GM12878 (cell line): ENCODE results near the gene KIF5A. TPM values are rescaled to one million over a fixed set of nuclear protein-coding genes. Genes with fewer than 3 reads are reported as not detected.

Source experiments
- ATAC-seq: fragments of 200-7000 bp; cut with Tn5 transposase; 3 replicates; pipeline ENCODE4 v1.9.1; 2020; ENCODE audit warnings: mild to moderate bottlenecking, moderate library complexity
- BruUV-seq: library from RNA; stranded (reverse); fragments of 400-500 nt; replicated peaks from 2 replicates; lab custom pipeline; 2021; lab: Mats Ljungman, UMichigan
- CTCF ChIA-PET: fragments of 300-600 bp; sonication (Branson Sonifier 250); formaldehyde crosslinking; extraction: SDS; loops from one replicate; lab custom pipeline; 2021; ENCODE audit warnings: inconsistent platforms; lab: Yijun Ruan, JAX
- POLR2A ChIA-PET: fragments of 350-600 bp; formaldehyde crosslinking; extraction: SDS; loops from one replicate; lab custom pipeline; 2021; ENCODE audit warnings: inconsistent platforms; lab: Charles Lee
- RAD21 ChIA-PET: fragments of 300-600 bp; sonication (Branson Sonifier 250); formaldehyde crosslinking; loops from one replicate; lab custom pipeline; 2023; ENCODE audit warnings: antibody characterized with exemption; ENCODE audit not compliant: unreplicated experiment; lab: Charles Lee
- SMC1A ChIA-PET: fragments of 300-600 bp; sonication (Branson Sonifier 250); formaldehyde crosslinking; loops from one replicate; lab custom pipeline; 2023; ENCODE audit not compliant: unreplicated experiment, uncharacterized antibody; lab: Charles Lee
- DNase-seq: peaks from one replicate; pipeline ENCODE4 v3.0.0-alpha.2; 2011; ENCODE audit warnings: low read depth, low spot score
- FAIRE-seq: peaks from 3 replicates; lab custom pipeline; 2011; peaks lifted over from hg19 to GRCh38; lab: Jason Lieb, UNC
- H2AFZ ChIP-seq: 2 replicates; pipeline ENCODE4 v1.6.0; 2011; ENCODE audit warnings: low read depth, low read length, control low read depth; ENCODE audit not compliant: control insufficient read depth
- H3K27ac ChIP-seq: 2 replicates; pipeline ENCODE4 v1.5.1; 2011; ENCODE audit warnings: control low read depth; ENCODE audit not compliant: control insufficient read depth, insufficient read depth
- H3K27me3 ChIP-seq, 2 experiments: replicated peaks in 1 of 2; 2 replicates each; pipeline versions ENCODE4 v1.6.0 to v1.6.1; 2011; ENCODE audit warnings: low read length in 1 of 2; ENCODE audit not compliant: control insufficient read depth in 2 of 2, insufficient read depth in 2 of 2
- H3K36me3 ChIP-seq, 2 experiments: 2 replicates each; pipeline ENCODE4 v1.5.1; 2011; ENCODE audit warnings: low read length in 1 of 2; ENCODE audit not compliant: control insufficient read depth in 2 of 2, insufficient read depth in 2 of 2
- H3K4me1 ChIP-seq: 2 replicates; pipeline ENCODE4 v1.6.1; 2011; ENCODE audit warnings: mild to moderate bottlenecking, low read length, moderate library complexity, mixed read lengths; ENCODE audit not compliant: control insufficient read depth, insufficient read depth
- H3K4me2 ChIP-seq: 2 replicates; pipeline ENCODE4 v1.6.0; 2011; ENCODE audit warnings: control low read depth; ENCODE audit not compliant: control insufficient read depth, insufficient read depth
- H3K4me3 ChIP-seq: fragments of 200-600 bp; sonication (generic); 2 replicates; pipeline ENCODE4 v1.5.1; 2016
- H3K79me2 ChIP-seq: 2 replicates; pipeline ENCODE4 v1.6.0; 2011; ENCODE audit warnings: low read length; ENCODE audit not compliant: control insufficient read depth, insufficient read depth
- H3K9ac ChIP-seq: 2 replicates; pipeline ENCODE4 v1.8.0; 2011; ENCODE audit warnings: low read length, control low read depth, mixed read lengths; ENCODE audit not compliant: control insufficient read depth, insufficient read depth
- H3K9me3 ChIP-seq: replicated peaks from 3 replicates; pipeline ENCODE4 v1.5.1; 2011; ENCODE audit warnings: mild to moderate bottlenecking, low read length; ENCODE audit not compliant: control insufficient read depth, insufficient read depth
- H4K20me1 ChIP-seq: 2 replicates; pipeline ENCODE4 v1.6.0; 2011; ENCODE audit not compliant: control insufficient read depth, insufficient read depth
- CHD2 ChIP-seq: IDR thresholded peaks from 2 replicates; pipeline ENCODE4 v1.6.1; 2011; ENCODE audit warnings: low read depth, low read length, improper control_type of control experiment, borderline replicate concordance
- IKZF1 ChIP-seq: fragments of 450-650 bp; conservative IDR thresholded peaks from 2 replicates; pipeline ENCODE4 v1.6.1; 2017; ENCODE audit warnings: antibody characterized with exemption, mild to moderate bottlenecking
- IKZF2 ChIP-seq, 2 experiments: fragments of 450-650 bp; IDR thresholded peaks; 2 replicates each; pipeline ENCODE4 v1.6.1; 2017; ENCODE audit warnings: mild to moderate bottlenecking in 2 of 2, moderate library complexity in 2 of 2
- MXI1 ChIP-seq: fragments of 150-350 bp; IDR thresholded peaks from 2 replicates; pipeline ENCODE4 v1.6.1; 2011; ENCODE audit warnings: low read depth, mild to moderate bottlenecking, inconsistent platforms, low read length, improper control_type of control experiment
- MYB ChIP-seq: fragments of 150-350 bp; IDR thresholded peaks from 2 replicates; pipeline ENCODE4 v1.6.1; 2014; ENCODE audit warnings: mild to moderate bottlenecking, low read depth, low read length, borderline replicate concordance
- POLR2AphosphoS2 ChIP-seq: IDR thresholded peaks from 2 replicates; pipeline ENCODE4 v1.6.1; 2011; ENCODE audit warnings: low read depth, mild to moderate bottlenecking, low read length, improper control_type of control experiment, moderate library complexity
- SIX5 ChIP-seq: IDR thresholded peaks from 2 replicates; pipeline ENCODE4 v1.6.1; 2011; ENCODE audit warnings: mild to moderate bottlenecking, low read depth, low read length, moderate library complexity; ENCODE audit not compliant: severe bottlenecking
- SREBF2 ChIP-seq: IDR thresholded peaks from 2 replicates; pipeline ENCODE4 v1.6.1; 2012; ENCODE audit warnings: mild to moderate bottlenecking, low read length
- TCF12 ChIP-seq: IDR thresholded peaks from 2 replicates; pipeline ENCODE4 v1.6.1; 2011; ENCODE audit warnings: low read depth, mild to moderate bottlenecking, low read length
- YBX1 ChIP-seq: fragments of 450-650 bp; IDR thresholded peaks from 2 replicates; pipeline ENCODE4 v1.6.1; 2016; ENCODE audit warnings: antibody characterized with exemption
- ZBTB33 ChIP-seq: fragments of 450-650 bp; IDR thresholded peaks from 2 replicates; pipeline ENCODE4 v1.6.1; 2017; ENCODE audit warnings: mild to moderate bottlenecking
- ZNF207 ChIP-seq: fragments of 450-650 bp; IDR thresholded peaks from 2 replicates; pipeline ENCODE4 v1.6.1; 2014; ENCODE audit warnings: antibody characterized with exemption, mild to moderate bottlenecking, borderline replicate concordance
- WGBS: methylation state at CpG from one replicate; pipeline ENCODE4 v1.1.6; 2016; ENCODE audit warnings: low lambda C conversion rate; ENCODE audit not compliant: insufficient replicate concordance, insufficient coverage; ENCODE audit errors: missing lambda C conversion rate; 5-methylcytosine and 5-hydroxymethylcytosine counted together
- in situ Hi-C: fragments of 300-500 bp; cut with MboI; formaldehyde crosslinking; loops from 9 replicates; pipeline ENCODE4 v1.14.3; 2018; ENCODE audit warnings: mixed read lengths
- intact Hi-C: fragments of 100-400 bp; cut with micrococcal nuclease; formaldehyde crosslinking; loops from one replicate; pipeline ENCODE4 v1.14.2; 2022; ENCODE audit not compliant: unreplicated experiment
- polyA plus RNA-seq, 11 experiments: library from polyadenylated mRNA; depleted of rRNA in 4 of 11; unstranded in 6 of 11; stranded (reverse) in 5 of 11; fragments of >200 nt; fragmentation: Nextera tagmentation in 4 of 11; fragmentation: Illumina TruSeq in 1 of 11; extraction: Ambion mirVana in 4 of 11; extraction: Trizol in 1 of 11; gene quantifications; 1 replicate in 1 of 11; 2 replicates in 10 of 11; pipeline versions ENCODE4 v1.2.1 to v1.2.3, GENCODE V29; 2011 to 2016; ENCODE audit warnings: inconsistent platforms in 2 of 11, missing spikeins in 2 of 11, low read depth in 1 of 11
- total RNA-seq, 4 experiments: library from RNA; depleted of rRNA in 3 of 4; stranded (reverse); fragments of >200 nt in 3 of 4; fragmentation: Illumina TruSeq in 1 of 4; extraction: Trizol in 1 of 4; gene quantifications; 2 replicates each; pipeline versions ENCODE4 v1.2.1 to v1.2.3, GENCODE V29; 2013 to 2021
- TF ChIP-seq, protein P1 (sequence below): IDR thresholded peaks from 2 replicates; pipeline ENCODE4 v1.6.1; 2011; ENCODE audit warnings: borderline replicate concordance, low read depth, mild to moderate bottlenecking, moderate library complexity, mixed read lengths, low read length; ENCODE audit not compliant: insufficient read depth; ENCODE audit errors: extremely low read length
- TF ChIP-seq, protein P2 (sequence below): IDR thresholded peaks from 2 replicates; pipeline ENCODE4 v1.6.1; 2011; ENCODE audit warnings: low read depth, mild to moderate bottlenecking, low read length, moderate library complexity, borderline replicate concordance; ENCODE audit errors: extremely low read depth

Gene KIF5A
- total and polyA plus RNA-seq, 10 of the 15 experiments (the other 5 are each of a cell fraction or from before 2014, with no cell fraction given): 0.35 to 2.9 (median 0.97) TPM

GRCh38 chr12:57528176-57528575 lies 21.7 kb upstream of the KIF5A start:
- ChIA-PET RAD21 (no interaction called here), POLR2A (interaction anchor here (0.5 to 1.5 kb wide), 5 partner anchors 12 to 88 kb away, joined by 3 to 4 read pairs (median 3); partner anchors contain the start of gene INHBE), SMC1A (no interaction called here), CTCF (no interaction called here)
- 93% methylated on average over 9 of the region's 12 CpGs for WGBS
- Histone ChIP-seq H3K9me3 (no peaks in the 10 kb centered on the region), H3K4me3 (no peak overlapping the region), H3K4me1 (peaks cover 16% of the 10 kb centered on the region; the same call in 1 of the 2 replicates), H3K79me2 (peaks cover 19% of the 10 kb centered on the region), H3K27ac (no peak overlapping the region), H3K4me2 (no peak overlapping the region), H2AFZ (no peak overlapping the region), H3K36me3 (peaks cover 22 to 35% of the 10 kb centered on the region in 2 experiments), H3K27me3 (no peaks in the 10 kb centered on the region), H3K9ac (no peak overlapping the region), H4K20me1 (no peaks in the 10 kb centered on the region)
- no peak for FAIRE-seq
- no peak for DNase-seq
- intact Hi-C loops: no loop called here
- ATAC-seq: no peak
- in situ Hi-C loops: no loop called here
- no peak for TF ChIP-seq TCF12
- TF ChIP-seq, protein P1, sequence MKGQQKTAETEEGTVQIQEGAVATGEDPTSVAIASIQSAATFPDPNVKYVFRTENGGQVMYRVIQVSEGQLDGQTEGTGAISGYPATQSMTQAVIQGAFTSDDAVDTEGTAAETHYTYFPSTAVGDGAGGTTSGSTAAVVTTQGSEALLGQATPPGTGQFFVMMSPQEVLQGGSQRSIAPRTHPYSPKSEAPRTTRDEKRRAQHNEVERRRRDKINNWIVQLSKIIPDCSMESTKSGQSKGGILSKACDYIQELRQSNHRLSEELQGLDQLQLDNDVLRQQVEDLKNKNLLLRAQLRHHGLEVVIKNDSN: no peak
- no peak for TF ChIP-seq SIX5
- TF ChIP-seq IKZF2 (IDR thresholded peaks at IDR 0.05): no peak
- TF ChIP-seq POLR2AphosphoS2: no peak
- no peak for TF ChIP-seq ZBTB33
- no peak for TF ChIP-seq CHD2
- TF ChIP-seq MXI1: no peak
- no peak for TF ChIP-seq ZNF207
- TF ChIP-seq IKZF1: no peak
- TF ChIP-seq, protein P2, sequence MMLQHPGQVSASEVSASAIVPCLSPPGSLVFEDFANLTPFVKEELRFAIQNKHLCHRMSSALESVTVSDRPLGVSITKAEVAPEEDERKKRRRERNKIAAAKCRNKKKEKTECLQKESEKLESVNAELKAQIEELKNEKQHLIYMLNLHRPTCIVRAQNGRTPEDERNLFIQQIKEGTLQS: no peak
- TF ChIP-seq YBX1: no peak
- TF ChIP-seq MYB: no peak
- TF ChIP-seq SREBF2: no peak
- no TSS peak for BruUV-seq
